Uterus (tissue), 4 donors: Measurements from ENCODE around the gene TMEM37. TPM values are rescaled to one million over a fixed set of nuclear protein-coding genes. Genes with fewer than 3 reads are reported as not detected.
A peak's percentile ranks its signal among the peaks of the same experiment; 100 is the strongest.

Experiments used
- DNase-seq, 2 donors: peaks; one replicate each; pipeline ENCODE4 v3.0.0-alpha.2; 2019 to 2020
- H3K27ac ChIP-seq, 2 donors: fragments of 200-600 bp; sonication (generic); 1 replicate in 1 of 2; 2 replicates in 1 of 2; pipeline ENCODE4 v1.5.1; 2016 to 2018
- H3K27me3 ChIP-seq, 2 donors: fragments of 200-600 bp; sonication (generic); one replicate each; pipeline ENCODE4 v1.5.1; 2018 to 2019; ENCODE audit warnings: control low read depth in 1 of 2
- H3K36me3 ChIP-seq, 2 donors: fragments of 200-600 bp; sonication (generic); one replicate each; pipeline ENCODE4 v1.5.1; 2019; ENCODE audit warnings: control low read depth in 1 of 2
- H3K4me1 ChIP-seq, 2 donors: fragments of 200-600 bp; sonication (generic); one replicate each; pipeline ENCODE4 v1.5.1; 2018 to 2019; ENCODE audit warnings: control low read depth in 1 of 2
- H3K4me3 ChIP-seq, 2 donors: fragments of 200-600 bp; sonication (generic); 1 replicate in 1 of 2; 2 replicates in 1 of 2; pipeline ENCODE4 v1.5.1; 2018 to 2019; ENCODE audit warnings: mild to moderate bottlenecking in 1 of 2
- H3K9me3 ChIP-seq, 2 donors: fragments of 200-600 bp; sonication (generic); one replicate each; pipeline ENCODE4 v1.5.1; 2019; ENCODE audit warnings: control low read depth in 1 of 2
- POLR2A ChIP-seq, 2 donors: fragments of 450-650 bp; IDR thresholded peaks; one replicate each; pipeline ENCODE4 v1.6.1; 2016; ENCODE audit warnings: antibody characterized with exemption in 2 of 2, mild to moderate bottlenecking in 1 of 2, moderate library complexity in 1 of 2
- intact Hi-C: fragments of 100-400 bp; cut with DNase I; formaldehyde crosslinking; loops from one replicate; pipeline ENCODE4 v1.15.1; 2023; ENCODE audit warnings: low total_unique reads
- total RNA-seq, 4 donors: library from RNA; depleted of rRNA in 3 of 4; stranded (reverse); fragments of >200 nt in 3 of 4; gene quantifications; one replicate each; pipeline versions ENCODE4 v1.1.0 to v1.2.4, GENCODE V29; 2014 to 2023
- TF ChIP-seq, protein P1 (sequence below), 4 experiments: fragments of 200-600 bp in 2 of 4; fragments of 450-650 bp in 2 of 4; sonication (generic) in 2 of 4; IDR thresholded peaks; one replicate each; pipeline ENCODE4 v1.5.1; 2016 to 2019; ENCODE audit warnings: antibody characterized with exemption in 4 of 4, mild to moderate bottlenecking in 2 of 4, moderate library complexity in 1 of 4
- donor health status: DM: yes; HTN: yes; CAD: no.

The TMEM37 gene
- total RNA-seq, 4 donors from 2014 or later: 1.2 to 5.4 (median 3.7) TPM; not detected in 1

DNA sequence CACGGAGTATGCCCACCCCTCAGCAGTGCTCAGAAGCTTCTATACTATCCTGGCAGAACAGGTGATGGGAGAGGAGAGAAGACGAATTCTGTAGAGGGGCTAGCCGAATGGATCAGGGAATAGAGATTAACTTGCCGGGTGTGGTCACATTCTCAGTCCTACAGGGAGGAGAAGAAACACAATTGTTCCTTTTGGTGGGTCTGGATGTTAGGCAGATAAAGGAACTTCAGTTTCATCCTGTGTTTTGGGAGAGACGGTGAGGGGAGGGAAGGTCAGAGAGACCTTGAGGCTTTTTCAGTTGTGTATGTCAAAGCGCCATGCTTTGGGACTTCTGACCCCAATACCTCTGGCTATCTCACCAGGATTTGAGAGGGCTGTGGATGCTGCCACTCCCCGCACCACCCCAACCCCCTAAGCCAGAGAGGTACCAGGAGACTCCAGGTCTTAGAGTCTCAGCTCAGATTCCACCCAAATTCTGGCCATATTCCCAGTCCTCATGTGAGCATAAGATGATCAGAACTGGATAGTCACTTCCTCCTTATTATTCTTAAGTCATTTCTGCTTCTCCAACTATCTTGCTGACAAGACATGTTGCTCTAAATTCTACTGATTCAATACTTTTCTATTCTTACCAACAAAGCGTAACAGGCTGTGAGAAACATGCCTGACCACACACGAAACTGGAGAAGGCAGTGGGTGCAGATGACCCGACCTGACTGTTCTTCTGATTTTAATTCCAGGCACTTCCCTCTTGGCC lies 2.3 kb upstream of the TMEM37 start:
- H3K4me1 ChIP-seq: no peaks in the 10 kb centered on the region
- no peak overlapping the region for H3K4me3 ChIP-seq
- no peaks in the 10 kb centered on the region for H3K36me3 ChIP-seq
- no peak for DNase-seq
- H3K9me3 ChIP-seq: no peaks in the 10 kb centered on the region
- intact Hi-C loops: no loop called here
- no peak overlapping the region for H3K27ac ChIP-seq
- H3K27me3 ChIP-seq: no peaks in the 10 kb centered on the region
- no peak for TF ChIP-seq POLR2A (IDR thresholded peaks at IDR 0.05)
- TF ChIP-seq, protein P1, sequence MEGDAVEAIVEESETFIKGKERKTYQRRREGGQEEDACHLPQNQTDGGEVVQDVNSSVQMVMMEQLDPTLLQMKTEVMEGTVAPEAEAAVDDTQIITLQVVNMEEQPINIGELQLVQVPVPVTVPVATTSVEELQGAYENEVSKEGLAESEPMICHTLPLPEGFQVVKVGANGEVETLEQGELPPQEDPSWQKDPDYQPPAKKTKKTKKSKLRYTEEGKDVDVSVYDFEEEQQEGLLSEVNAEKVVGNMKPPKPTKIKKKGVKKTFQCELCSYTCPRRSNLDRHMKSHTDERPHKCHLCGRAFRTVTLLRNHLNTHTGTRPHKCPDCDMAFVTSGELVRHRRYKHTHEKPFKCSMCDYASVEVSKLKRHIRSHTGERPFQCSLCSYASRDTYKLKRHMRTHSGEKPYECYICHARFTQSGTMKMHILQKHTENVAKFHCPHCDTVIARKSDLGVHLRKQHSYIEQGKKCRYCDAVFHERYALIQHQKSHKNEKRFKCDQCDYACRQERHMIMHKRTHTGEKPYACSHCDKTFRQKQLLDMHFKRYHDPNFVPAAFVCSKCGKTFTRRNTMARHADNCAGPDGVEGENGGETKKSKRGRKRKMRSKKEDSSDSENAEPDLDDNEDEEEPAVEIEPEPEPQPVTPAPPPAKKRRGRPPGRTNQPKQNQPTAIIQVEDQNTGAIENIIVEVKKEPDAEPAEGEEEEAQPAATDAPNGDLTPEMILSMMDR (IDR thresholded peaks at IDR 0.05): no peak

DNA sequence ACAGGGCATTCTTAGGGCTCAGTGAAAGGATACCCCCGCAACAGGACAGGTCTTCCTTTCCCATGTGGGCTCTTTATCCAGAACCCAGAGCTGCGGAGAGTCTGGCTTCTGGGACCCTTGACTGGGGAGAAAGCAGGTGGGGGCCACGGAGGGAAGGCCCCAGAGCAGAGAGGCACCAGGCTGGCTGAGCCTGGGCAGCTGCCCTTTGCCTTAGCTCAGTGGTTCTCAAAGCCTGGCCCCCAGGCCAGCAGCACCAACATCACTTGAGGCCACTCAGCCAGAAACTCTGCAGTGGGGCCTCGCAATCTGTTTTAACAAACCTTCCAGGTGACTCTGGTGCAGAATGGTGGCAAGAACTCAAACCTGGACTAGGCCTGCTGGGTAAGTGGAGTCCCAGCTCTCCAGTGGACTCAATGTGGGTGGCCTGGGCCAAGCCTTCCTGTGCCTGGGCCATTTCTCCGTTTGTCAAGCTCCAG lies 1.6 kb upstream of the TMEM37 start:
- Histone ChIP-seq H3K27me3 (no peaks in the 10 kb centered on the region), H3K27ac (no peak overlapping the region), H3K36me3 (no peaks in the 10 kb centered on the region), H3K9me3 (no peaks in the 10 kb centered on the region), H3K4me1 (no peaks in the 10 kb centered on the region), H3K4me3 (no peak overlapping the region)
- intact Hi-C loops: no loop called here
- TF ChIP-seq, protein P1 (IDR thresholded peaks at IDR 0.05): no peak
- TF ChIP-seq POLR2A (IDR thresholded peaks at IDR 0.05): no peak
- DNase-seq: no peak

DNA sequence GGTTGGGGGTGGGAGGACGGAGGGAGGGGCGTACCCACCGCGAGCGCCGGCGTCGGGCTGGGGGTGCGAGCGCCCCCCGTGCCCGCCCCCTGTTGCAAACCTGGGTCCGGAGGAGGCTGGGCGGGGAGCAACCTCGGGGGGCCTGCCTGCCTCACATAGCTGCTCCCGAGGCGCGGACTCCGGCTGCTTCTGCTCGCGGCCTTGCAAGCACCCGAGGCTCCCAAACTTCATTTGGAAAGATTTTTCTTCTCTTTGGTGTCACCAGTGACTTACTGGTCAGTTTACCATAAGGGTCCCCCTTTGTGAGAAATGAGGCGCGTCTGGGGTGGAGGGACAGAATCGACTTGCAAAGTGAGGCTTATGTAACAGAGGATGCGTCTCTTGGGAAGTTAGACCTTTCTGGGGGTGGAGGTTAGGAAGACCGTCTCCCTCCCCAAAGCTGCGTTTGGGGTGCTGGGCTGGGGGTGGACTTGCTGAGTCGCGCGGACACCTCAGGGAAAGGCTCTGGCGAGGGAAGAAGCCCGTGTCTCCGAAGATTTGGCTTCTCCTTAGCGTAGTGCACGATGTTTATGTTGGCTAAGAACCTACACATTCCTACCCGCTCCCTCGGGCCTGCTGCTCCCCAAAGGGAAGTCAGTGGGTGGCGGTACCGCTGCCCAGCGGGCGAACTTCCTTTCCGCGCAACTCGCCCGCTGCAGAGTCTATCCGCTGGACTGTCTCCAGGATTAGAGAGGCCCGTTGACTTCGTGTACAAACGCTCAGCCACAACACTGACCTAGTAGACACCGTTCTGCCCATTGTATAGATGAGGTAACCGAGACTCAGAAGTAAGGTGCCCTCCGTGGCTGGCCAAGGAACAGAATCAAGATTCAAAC lies 559 bp downstream of the TMEM37 start:
- peak overlapping the region; percentile 13 to 44 for H3K4me3 ChIP-seq
- no peaks in the 10 kb centered on the region for H3K9me3 ChIP-seq
- peak overlapping the region; percentile 8 to 9 for H3K27ac ChIP-seq
- no peak for DNase-seq
- intact Hi-C loops: no loop called here
- no peak for TF ChIP-seq POLR2A (IDR thresholded peaks at IDR 0.05)
- TF ChIP-seq, protein P1 (IDR thresholded peaks at IDR 0.05): no peak
- H3K36me3 ChIP-seq: no peaks in the 10 kb centered on the region
- no peaks in the 10 kb centered on the region for H3K27me3 ChIP-seq
- H3K4me1 ChIP-seq: no peaks in the 10 kb centered on the region

DNA sequence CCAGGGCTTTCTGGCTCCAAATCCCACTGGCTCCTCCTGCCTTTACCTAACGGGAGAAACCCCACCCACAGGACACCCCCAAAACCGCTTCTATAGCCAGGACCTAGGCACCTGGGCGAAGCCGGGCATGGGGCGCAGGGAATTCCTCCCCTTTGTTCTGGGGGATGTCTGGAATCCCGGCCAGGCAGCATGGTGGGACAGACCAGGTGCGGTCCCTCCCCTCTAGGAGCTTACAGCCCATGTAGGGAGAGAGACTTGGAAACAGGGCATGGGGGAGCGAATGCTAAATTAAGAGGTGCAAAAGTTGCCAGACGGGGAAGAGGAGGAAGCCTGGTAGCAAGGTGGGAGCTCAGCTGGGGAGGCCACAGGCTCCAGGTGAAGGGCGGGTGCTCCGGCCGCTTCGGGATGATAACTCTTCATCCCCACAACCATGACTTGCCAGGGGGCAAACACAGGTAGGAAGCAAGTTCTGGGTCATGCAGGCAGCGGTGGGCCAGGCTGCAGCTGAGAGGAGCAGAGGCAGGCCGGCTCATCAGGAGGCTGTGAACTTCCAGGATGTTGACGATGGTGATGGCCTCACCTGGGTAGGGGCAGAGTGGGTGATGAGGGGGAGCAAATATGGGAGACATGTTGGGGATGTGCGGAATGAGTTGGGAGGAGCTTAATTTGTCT lies 1.3 kb downstream of the TMEM37 start:
- H3K9me3 ChIP-seq: no peaks in the 10 kb centered on the region
- TF ChIP-seq, protein P1 (IDR thresholded peaks at IDR 0.05): no peak
- no peak for TF ChIP-seq POLR2A (IDR thresholded peaks at IDR 0.05)
- H3K4me1 ChIP-seq: no peaks in the 10 kb centered on the region
- H3K27ac ChIP-seq: no peak overlapping the region
- intact Hi-C loops: no loop called here
- DNase-seq: no peak
- no peaks in the 10 kb centered on the region for H3K36me3 ChIP-seq
- peak overlapping the region in 1 of 2 donors; percentile 44 for H3K4me3 ChIP-seq
- no peaks in the 10 kb centered on the region for H3K27me3 ChIP-seq
